DMS153 treated with DMSO at 0.1 percent for 48 hours (cell line): ENCODE results near the gene XXYLT1.
"Not testable (repeated sequence)": the region's sequence is repeated elsewhere in the genome, so short reads cannot be mapped to it uniquely, and the experiment has no call there.

ENCODE experiments used
- DNase-seq: peaks from one replicate; lab custom pipeline; 2025; ENCODE audit not compliant: unreplicated experiment; lab: John Stamatoyannopoulos, UW

The XXYLT1 gene

DNA sequence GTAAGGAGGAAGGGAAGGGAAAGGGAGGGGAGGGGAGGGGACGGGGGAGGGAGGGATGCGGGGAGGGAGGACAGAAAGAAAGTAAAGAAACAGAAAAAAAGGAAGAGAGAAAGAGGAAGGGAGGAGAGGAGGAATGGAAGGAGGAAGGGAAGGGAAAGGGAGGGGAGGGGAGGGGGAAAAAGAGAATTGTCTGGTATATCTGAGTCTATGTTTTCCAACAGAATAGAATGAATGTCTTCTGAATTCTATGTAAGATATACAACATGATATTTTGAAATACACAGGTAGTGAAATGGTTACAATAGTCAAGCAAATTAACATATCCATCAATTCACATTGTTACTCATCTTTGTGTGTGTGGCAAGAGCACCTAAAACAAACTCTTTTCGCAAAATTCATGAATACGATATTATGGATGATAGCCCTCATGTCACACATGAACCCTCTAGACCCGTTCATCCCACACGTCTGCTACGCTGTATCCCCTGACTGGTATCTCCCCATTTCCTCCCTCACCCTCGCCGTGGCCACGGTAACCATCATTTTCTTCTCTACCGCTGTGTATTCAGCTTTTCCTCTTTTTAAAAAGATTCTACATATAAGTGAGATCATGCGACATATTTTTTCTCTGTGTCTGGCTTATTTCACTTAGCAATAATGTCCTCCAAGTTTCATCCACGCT lies 168.9 kb downstream of the XXYLT1 start:
- DNase-seq = no peak

DNA sequence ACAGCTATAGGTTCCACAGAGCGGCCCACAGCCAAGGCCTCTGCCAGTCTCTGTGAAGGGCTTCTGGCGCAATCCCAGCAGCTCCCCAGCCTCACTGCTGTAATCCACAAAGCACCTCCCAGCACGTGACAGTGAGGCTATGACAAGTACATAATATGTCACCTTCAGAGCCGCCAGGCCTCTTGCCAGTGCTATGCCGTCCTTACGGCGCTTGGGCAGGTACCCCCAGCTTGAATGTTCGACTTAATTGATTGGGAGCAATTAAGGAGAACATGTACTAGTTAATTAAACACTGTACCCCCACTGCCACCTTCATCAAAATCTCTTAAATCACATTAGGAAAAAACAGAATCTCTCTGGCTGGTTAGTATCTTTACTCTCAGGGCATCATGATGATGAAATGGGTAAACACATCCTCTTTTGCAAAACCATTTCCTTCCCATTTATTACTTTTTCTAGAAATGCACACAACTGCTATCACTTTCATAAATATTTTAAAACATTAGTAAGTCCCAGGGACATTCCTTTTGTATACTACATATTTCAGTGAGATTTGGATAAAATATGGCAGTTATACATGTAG lies 169.9 kb downstream of the XXYLT1 start:
- no peak for DNase-seq

DNA sequence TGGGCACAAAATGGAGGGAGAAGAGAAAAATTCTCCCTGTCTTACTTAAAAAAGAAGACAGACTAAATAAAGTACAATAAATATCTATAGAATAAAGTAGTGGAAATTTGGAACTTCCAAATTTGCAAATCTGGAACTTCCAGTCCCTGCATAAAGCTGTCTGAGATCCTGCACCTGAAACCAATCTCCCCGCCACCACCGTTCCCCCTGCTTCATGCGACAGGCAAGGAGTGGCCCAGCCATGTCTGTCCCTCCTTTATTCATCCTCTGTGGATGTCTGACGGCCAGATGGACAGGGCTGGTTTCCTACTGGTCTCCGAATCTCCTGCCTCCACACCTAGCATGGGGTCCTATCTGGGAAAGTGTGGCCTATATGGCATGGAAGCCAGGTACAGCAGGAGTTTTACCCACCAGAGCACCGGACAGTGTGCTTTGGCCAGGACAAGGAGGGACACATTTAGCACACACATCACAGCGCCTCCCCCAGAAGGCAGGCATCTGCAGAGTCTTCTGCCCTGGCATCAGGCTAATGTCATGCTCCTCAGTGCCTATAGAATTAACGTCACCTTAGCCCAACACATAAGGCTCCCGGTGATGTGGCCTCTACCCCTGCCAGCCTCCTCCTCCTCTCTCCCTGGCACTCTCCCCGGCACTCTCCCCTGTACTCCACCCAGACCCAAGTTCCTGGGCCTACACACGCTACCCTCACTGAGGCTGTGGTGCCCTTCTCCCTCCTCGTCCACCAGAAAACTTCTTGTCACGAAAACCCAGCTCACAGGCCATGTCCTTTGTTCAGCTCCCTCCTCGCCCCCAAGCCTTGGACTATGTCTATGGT lies 170.8 kb downstream of the XXYLT1 start:
- no peak for DNase-seq

DNA sequence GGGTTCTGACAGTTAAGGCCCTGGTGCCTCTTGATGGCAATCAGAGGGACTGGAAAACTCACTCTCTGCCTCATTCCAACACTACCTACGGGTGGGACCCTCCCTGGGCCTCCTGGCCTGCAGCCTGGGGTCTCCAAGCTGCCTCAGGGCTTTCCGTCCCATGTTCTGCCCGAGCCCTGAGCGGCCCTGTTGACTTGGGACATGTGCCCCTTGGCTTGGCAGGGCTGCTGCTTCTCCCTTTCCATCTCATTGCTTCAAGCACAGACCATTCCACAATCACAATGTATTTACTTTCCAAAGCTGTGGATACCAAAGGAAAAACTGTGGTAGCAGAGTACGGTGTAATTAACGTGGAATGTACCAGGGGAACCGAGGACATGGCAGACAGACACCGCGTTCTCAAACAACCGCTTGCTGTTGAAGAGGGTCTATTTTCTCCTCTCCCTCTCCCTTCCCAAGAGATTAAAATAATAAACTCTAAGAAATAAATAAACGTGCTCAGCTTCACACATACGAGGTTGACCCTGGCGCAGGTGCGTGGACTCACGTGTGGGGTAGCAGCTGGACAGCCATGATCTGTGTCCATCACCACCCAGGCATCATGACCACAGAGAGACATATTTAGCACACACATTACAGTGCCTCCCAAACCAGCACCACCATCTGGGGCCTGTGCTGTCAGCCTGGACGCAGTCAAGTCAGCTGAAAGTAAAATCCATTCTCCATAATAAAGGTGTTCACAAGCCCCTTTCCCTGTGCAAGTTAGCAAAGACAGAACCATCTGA lies 172.0 kb downstream of the XXYLT1 start:
- no peak for DNase-seq

DNA sequence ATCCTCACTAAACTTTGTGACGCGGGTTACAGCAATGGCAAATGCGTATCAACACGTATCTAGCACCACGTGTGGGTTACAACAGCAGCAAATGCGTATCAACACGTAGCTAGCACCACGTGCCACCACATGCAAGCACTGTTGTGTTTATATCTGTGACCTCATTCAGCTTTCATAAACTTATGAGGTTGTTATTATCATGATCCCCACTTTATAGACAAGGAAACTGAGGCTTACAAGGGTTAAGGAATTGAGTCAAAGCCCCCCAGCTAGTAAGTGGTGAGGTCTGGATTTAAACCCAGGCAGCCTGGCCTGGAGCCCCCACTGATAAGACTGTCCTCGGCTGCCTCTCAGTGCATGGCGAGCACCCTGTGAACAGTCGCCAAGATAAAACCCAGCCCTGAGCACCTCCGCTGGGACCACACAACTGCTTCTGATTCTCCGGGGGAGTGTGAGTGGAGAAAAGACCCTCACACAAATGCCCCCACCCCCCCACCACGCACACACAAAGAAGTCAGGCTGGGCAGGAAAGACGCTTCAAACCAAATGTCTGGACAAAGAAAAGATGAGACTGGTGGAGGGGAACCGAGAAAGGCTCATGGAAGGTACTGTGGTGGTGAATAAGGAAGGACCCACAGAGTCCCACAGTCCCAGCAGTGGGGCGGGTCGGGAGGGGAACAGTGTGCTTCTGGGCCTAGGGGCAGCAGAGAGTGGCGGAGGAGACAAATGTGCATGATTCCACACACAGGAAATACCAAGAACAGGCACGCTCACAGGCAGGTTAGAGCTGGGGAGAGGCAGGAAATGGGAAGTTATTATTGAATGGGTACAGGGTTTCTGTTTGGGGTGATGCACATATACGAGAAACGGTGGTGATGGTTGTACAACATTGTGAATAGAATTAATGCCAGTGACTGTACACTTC lies 173.4 kb downstream of the XXYLT1 start:
- DNase-seq = no peak

DNA sequence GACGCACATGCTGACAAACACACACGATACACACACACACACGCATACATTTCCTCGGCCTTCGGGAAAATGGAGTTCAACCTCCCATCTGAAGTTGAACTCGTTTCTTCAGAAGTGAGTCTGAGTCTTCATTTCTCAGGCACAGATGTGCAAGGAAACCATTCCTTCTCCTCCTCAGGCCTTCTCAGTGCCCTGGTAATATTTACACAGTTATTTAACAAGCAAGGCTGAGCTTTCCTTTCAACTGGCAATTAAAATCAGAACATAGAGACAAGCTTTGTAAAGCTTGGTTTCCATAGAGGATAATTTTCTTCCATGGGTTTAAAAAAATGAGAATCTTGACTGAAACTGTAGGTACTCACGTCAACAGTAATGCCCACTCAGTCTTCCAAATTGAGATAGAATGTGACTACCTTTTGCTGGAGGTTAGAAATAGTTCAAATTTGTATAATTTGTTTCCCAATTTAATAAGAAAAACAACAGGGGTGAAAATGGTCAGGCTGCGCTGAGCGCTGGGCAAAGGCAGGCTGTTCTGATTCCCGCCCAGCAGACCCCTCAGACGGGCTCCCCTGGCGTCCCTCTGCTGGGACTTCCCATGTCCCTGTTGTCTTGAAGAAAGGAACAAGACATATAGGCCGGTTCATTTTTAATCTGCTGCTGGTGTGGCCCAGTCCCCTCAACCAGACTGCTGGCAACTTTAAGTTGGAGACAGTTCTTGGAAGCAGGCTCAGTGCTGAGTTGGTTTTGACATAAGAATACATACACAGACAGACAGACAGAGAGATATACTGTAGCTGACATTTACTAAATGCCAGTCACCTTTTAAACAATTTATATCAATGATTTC lies 174.3 kb downstream of the XXYLT1 start:
- DNase-seq = no peak

DNA sequence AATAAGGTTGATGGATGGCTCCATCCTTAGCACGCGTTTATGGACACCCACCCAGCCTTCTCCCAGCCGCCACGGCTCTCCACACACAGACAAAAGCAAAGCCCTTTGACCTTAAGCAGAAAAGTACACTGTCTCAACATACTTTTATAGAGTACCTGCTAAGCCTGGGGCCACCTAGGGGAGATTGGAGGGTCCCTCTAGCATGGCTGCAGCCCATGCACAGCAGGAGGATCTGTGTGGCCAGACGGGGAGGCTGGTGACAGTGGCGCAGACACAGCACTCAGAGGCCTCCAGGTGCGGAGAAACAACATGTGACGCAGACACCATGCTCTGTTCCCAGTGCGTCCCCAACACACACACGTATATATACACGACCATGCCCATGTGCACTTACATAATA lies 174.9 kb downstream of the XXYLT1 start:
- no peak for DNase-seq

DNA sequence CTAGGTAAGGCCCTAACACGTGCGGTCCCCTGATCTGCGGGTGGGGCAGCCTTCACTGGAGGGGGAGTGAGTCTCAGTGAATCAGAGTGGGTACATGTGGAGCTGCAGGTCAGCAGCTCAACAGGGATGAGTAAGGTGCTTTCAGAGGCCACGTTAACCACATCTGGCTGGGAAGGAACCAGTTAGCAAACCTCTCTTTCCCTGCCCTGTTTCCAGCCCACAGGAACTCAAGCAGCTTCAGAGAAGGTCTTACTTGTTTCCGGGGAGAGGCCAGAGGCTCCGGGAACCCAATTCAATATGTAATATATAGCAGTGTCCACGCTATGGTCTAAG lies 175.3 kb downstream of the XXYLT1 start:
- no peak for DNase-seq

DNA sequence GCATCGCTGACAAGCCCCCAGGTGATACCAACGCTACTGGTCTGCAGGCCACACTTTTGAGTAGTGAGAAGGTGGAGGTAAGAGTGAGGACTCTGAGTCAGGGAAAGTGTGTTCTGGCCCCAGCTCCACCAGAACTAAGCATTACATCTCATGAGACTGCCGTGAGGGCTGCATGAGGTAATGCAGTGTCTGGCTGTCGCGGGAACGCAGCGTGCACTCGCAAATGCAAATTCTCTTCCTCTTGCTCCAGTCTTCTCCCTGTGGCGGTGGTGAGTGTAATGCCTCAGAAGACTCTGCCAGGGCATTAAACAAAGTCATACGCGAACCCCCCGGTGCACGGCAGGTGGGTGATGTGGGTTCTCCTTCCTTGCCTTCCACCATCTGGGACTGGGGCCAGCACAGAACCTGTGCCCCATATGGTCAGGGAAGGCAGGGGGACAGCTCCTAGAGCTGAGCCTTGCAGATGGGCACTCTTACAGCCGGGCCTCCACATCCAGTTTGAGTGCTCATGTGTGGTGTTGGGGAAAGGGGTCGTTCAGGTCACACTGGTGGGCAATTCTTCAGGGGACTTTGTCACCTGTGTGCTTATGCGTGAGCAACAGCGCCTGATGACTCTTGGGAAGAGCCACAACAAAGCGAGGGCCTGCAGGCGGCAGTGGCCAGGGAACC lies 175.8 kb downstream of the XXYLT1 start:
- DNase-seq = no peak

DNA sequence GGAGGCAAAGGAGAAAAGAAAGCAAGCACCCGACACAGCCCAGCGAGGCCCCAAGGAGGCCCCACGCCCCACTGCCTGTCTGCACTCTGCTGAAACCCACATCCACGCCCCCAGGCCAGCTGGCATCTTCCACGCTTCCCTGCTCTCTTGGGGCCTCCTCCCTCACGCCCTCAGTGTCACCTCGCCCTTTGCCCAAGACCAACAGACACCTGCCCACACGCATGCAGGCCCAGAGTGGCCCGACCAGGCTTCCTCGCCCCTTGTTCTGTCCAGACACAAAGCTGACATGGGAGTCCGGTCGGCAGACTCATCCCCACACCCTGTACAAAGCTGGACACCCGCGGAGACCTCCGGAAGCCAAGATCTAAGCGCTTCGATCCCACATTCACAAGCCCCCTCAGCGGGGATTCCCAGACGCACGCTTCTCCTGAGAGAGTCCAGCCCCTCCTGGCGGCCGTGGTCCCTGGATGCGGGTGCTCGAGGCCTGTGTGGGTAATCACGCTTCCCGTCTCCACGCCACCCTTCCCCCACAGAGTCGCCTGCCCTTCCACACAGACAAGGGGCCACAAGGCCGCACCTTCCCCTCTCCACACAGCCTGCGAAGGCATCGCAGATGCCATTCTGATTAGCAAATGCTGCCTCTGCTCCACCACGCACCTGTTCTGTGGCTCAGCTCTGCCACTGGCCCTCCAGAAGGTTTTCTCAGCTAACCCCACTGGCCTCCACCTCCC lies 176.6 kb downstream of the XXYLT1 start:
- DNase-seq = no peak

DNA sequence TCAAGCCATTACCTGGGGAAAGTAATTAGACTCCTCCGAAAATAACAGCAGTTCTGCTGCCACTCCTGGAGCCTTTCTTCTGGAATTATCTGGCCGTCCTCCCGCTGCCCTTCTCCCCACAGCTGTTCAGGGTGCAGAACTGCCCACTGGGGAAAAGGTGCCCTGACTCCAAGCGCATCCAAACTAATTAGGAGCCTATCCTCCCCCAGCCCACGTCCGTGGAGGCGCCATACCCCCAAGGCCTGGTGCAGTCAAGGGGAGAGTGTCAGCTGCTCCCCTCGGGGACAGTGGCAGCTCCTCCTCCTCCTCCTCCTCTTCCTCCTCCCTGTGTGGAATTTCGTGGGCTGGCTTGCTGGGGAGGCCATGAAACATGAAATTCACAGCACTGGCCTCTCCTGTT lies 177.2 kb downstream of the XXYLT1 start:
- DNase-seq = no peak

DNA sequence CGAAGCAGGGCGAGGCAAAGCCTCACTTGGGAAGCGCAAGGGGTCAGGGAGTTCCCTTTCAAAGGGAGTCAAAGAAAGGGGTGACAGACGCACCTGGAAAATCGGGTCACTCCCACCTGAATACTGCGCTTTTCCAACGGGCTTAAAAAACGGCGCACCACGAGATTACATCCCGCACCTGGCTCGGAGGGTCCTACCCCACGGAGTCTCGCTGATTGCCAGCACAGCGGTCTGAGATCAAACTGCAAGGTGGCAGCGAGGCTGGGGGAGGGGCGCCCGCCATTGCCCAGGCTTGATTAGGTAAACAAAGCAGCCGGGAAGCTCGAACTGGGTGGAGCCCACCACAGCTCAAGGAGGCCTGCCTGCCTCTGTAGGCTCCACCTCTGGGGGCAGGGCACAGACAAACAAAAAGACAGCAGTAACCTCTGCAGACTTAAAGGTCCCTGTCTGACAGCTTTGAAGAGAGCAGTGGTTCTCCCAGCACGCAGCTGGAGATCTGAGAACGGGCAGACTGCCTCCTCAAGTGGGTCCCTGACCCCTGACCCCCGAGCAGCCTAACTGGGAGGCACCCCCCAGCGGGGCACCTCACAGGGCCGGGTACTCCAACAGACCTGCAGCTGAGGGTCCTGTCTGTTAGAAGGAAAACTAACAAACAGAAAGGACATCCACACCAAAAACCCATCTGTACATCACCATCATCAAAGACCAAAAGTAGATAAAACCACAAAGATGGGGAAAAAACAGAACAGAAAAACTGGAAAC lies 182.9 kb downstream of the XXYLT1 start:
- not testable (repeated sequence) for DNase-seq

DNA sequence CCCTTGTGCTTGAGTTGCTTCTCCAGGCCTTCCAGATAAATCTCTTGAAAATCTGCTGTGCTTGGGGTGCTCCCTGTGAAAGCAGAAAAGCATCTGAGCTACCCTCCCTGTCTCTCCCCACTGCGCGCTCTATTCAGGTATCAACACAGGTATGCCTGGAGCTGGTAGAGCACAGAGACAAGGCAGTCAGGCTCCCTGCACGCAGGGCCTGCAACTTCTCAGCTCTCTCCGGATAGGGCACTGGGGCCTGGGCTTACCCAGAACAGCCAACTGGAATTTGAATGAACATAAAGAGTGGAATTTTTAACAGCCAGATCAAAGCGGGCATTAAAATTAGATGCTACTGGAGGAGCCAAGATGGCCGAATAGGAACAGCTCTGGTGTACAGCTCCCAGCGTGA lies 183.6 kb downstream of the XXYLT1 start:
- no peak for DNase-seq

DNA sequence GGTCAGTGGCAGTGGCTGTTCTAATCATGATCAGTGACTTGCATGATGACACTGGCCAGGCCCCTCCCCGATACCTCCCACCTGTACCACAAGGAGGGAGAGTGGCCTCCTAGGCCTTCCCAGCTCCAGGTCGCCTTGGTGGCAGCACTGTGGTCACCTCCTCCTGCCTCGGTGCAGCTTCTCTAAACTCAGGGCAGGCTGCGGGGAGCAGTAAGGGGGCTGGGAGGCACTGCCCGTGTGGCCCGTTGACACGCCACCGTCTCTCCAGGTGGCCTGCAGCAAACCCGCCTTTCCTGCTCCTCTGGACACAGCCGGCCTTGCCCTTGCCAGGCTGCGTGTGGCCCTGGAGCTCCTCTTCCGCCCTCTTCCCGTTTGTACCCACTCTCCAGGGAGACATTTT lies 184.1 kb downstream of the XXYLT1 start:
- no peak for DNase-seq

DNA sequence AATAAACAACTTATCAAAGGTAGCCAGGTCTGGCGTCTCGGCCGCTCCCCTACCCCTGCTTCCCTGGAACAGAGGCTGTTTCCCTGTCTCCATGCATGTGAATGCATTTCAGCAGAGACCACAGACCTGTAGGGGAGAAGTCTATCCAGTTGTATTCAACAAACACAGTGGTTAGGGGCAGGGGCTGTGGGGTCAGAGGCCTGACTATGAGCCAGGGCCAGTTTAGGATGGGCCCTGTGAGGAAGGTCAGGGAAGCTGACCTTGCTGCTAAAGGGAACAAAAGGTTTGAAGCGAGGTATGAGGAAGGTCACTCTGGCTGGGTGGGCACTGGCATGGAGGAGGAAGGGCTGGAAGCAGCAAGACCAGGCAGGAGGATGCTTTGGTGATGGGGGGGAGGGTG lies 184.6 kb downstream of the XXYLT1 start:
- DNase-seq = no peak

DNA sequence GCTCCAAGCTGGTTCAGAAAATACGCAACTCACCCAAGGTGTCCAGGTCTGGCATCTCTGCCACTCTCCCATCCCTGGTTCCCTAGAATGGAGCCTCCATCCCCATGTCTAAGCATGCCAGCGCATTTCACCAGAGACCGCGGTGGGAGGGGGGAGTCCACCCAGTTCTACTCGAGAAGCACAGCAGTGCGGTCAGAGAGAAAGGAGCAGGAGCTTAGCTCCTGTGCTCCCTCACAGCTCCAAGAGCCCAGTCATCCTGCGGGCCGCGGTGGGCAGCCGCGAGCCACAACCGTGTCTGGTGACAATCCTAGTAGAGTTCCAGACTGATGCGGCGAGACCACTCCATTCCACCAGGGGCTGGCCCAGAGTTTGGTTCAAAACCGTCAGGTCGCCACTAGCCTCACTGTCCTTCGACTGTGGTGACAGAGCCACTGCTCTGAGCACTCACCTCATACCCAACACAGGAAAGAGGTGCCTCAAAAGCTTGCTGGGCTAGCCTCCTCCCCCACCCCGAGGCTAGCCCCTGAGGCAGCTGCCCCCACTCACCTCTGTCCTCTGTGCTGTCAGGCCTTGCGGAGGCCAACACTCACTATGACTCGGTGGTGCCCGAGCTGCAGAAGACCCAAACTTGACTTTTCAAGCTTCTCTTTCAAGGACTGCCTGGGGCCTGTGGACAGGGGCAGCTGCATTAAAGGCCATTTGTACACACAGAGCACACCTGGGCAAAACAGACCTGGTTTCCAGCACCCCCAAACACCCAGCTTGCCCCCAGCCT lies 185.4 kb downstream of the XXYLT1 start:
- no peak for DNase-seq

DNA sequence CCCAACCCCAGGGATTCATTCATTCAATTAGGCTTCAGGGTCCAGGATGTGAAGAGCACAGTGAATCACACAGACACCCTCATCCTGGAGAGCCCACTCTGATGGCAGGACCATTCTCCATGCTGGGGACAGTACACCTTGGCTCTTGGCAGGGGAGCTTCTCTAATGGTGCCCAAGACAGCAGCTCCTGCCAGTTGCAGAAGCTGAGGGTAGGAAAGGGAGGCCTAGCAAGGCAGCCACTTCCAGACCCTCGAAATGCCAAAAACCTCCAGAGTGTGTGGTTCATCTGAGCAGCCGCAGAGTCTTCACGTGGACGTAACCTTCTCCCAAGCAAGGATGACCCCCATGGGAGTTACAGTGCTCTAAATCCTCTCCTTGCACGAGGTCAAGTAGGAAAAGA lies 186.2 kb downstream of the XXYLT1 start:
- no peak for DNase-seq
